Adipose tissue (tissue), 3 donors: Measurements from ENCODE around the gene DAB2IP. TPM values are rescaled to one million over a fixed set of nuclear protein-coding genes. Genes with fewer than 3 reads are reported as not detected.
"Not testable (repeated sequence)": the region's sequence is repeated elsewhere in the genome, so short reads cannot be mapped to it uniquely, and the experiment has no call there.

Source experiments
- H3K27ac ChIP-seq: one replicate; pipeline ENCODE4 v1.5.1; 2013; ENCODE audit warnings: low read depth, low read length
- WGBS, 3 donors: extraction: QIAGEN DNeasy Blood & Tissue Kit; methylation state at CpG; one replicate each; pipeline ENCODE4 v1.1.7; 2013; 5-methylcytosine and 5-hydroxymethylcytosine counted together
- polyA plus RNA-seq, 3 donors: library from polyadenylated mRNA; stranded (reverse); fragments of 200-250 nt; gene quantifications; one replicate each; pipeline ENCODE4 v1.2.3, GENCODE V29; 2013
- donor health status: healthy with polysubstance abuse.
- donor health status: Bipolar disorder and iron deficiency.
- donor health status: healthy.

Gene DAB2IP
- polyA plus RNA-seq, 3 donors, result 9.7 to 29.9 (median 20.6) TPM

DNA sequence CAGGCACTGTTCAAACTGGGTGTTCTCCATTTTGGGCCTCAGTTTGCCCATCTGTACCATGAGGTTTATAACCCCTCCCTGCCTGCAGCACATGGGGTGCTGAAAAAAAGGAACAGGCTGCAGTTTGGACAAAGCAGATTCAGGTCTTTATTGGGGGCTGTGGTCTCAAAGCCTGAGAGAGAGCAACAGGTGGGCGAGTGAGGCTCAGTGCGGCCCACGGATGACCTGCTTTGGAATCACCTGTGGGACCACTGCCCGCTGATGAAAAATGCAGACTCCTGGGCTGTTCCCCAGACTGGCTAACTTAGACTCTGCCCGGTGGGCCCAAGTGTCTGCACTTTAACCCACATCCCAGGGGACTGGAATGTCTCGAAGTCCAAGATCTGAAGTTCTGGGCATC is 11.8 kb upstream of the DAB2IP start:
- WGBS, 3 donors, result 87 to 96% (median 94%) methylated on average over 6 of the region's 6 CpGs

DNA sequence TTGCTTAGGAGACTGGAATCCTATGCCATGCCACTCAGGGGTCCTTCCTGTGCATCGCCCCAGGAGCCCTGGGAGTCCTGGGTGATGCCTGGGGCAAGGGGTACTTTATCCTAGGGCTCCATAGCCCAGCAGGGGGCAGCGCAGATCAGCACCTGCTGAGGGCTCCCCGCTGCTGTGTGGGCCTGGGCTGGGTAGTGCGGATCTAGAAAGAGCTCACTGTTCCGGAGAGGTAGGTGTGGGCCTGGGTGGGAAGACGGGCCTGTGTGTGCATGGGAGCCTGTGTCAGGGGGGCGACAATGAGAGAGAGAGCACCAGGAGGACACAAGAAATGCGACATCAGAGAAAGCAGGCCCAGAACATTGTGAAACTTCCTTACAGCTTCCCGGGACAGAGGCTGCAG is 11.4 kb upstream of the DAB2IP start:
- no peak overlapping the region for H3K27ac ChIP-seq
- 54 to 82% (median 63%) methylated on average over 9 of the region's 9 CpGs for WGBS, 3 donors

More for the DNA sequence above, 11.8 kb upstream of the DAB2IP start:
- H3K27ac ChIP-seq, result no peak overlapping the region

DNA sequence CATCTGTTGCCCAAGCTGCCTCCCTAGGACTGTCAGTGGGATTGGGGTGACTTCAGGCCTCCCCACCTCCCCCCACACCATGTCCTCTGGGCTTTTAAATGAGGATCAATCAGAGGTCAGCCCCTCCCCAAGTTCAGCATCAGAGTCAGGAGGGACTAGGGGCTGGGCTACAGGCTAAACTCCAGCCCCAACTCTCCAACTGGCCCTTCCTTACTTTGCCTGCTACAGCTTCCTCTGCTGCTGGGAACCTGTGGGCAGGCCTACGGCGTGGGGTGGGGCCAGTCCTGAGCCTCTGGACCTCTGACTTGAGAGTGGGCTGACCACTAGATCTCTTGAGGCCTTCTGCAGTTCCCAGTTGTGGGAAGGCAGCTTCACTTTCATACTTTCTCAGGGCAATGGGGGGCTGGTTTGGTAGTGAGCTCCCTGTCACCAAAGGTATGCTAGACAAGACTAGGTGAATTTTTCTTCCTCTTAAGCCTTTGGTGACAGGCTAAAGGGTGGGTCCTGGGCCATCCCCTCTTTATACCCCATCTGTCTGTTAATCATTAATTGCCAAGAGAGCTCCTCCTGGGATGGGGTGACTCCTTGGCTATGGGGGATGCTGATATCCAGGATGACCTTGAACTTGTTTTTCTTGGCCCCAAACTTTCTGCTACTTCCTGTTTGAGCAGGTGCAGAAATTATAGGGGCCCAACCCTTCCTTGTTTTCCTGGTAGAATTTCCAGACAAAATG is 10.8 kb upstream of the DAB2IP start:
- 53 to 75% (median 63%) methylated on average over 2 of the region's 2 CpGs for WGBS, 3 donors
- H3K27ac ChIP-seq, result no peak overlapping the region

DNA sequence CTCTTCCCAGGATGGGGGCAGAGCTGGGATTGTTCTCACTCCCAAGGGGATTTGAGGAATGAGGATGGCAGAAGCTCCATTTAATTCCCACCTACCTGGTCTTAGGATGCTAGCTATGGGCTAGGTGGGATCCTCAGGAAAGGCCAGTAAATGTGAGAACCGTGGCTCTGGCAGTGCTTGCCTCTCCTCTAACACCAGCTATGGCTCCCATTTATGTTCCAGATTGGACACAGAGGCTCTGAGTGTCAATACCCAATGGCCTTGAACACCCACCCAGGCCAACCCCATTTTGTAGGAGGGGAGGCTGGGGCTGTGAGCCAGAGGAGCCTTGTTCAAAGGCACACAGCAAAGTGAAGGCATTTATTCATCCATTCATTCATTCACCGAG is 10.2 kb upstream of the DAB2IP start:
- 85 to 88% (median 85%) methylated on average over 2 of the region's 2 CpGs for WGBS, 3 donors
- H3K27ac ChIP-seq, result no peak overlapping the region

DNA sequence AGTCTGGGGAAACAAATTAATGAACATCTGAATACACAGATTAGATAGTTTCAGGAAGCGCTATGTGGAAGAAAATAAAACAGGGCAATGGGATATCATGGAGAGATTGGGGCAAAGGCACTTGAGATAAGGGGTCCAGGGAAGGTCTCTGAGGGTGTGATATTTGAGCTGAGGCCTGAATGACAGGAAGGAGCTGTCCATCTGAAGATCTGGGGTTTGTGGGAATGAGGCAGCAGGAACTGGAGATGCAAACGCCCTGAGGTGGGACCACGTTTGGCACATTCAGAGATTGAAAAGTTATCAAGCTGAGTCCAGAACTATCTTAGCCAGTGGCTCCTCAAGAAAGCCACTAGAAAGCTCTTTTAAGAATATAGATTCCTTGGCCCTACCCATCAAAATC is 8.7 kb upstream of the DAB2IP start:
- WGBS, 3 donors, result 76 to 91% (median 78%) methylated on average over 3 of the region's 3 CpGs
- no peak overlapping the region for H3K27ac ChIP-seq

DNA sequence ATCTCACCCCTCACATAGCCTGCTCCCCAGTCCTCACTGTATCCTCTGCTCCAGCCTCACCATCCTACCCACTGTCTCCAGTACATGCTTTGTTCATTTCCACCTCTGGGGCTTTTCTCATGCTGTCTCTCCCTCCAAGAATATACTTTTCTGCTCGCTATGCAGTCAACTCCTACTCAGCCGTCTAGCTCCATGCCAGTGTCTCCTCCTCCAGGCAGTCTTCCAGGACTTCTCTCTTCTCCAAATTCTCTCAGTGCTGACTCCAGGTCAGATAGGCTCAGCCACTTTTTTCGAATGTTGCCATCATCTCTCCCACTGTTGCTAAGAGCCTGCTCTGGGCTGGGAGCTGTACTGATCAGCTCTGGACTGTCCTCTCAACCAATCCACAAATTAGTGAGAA is 8.0 kb upstream of the DAB2IP start:
- H3K27ac ChIP-seq, result no peak overlapping the region
- 86 to 90% (median 87%) methylated on average over 3 of the region's 3 CpGs for WGBS, 3 donors

DNA sequence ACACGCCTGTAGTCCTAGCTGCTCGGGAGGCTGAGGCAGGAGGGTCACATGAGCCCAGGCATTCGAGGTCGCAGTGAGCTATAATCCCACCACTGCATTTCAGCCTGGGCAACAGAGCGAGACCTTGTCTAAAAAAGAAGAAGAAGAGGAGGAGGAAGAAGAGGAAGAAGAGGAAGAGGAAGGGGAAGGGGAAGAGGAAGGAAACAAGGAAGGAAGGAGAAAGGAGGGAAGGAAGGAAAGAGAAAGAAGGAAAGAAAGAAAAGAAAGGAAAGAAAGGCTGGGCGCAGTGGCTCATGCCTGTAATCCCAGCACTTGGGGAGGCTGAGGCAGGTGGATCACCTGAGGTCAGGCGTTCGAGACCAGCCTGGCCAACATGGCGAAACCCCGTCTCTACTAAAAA is 7.4 kb upstream of the DAB2IP start:
- not testable (repeated sequence) for H3K27ac ChIP-seq
- WGBS, 3 donors, result 91 to 96% (median 93%) methylated on average over 10 of the region's 10 CpGs

DNA sequence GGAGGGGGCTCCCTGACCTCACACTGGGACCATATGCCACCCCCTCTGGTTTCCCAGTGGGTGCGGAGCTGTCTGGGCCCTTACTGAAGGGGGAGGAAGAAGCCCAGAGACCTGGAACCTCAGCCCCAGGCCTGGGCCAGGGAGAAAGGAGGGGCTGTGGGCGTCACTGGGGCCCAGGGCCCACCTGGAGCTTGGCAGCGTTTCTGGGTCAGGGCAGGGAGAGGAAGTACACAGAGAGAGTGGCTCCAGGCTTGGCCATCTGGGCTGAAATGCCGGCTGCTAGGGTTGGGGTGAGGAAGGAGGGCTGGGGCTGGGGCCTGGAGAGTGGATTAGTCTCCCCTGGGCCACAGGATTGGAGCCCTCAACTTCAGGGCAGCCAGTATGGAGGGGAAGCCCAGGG is 6.4 kb upstream of the DAB2IP start:
- no peak overlapping the region for H3K27ac ChIP-seq
- WGBS, 3 donors, result 31 to 39% (median 31%) methylated on average over 4 of the region's 4 CpGs

DNA sequence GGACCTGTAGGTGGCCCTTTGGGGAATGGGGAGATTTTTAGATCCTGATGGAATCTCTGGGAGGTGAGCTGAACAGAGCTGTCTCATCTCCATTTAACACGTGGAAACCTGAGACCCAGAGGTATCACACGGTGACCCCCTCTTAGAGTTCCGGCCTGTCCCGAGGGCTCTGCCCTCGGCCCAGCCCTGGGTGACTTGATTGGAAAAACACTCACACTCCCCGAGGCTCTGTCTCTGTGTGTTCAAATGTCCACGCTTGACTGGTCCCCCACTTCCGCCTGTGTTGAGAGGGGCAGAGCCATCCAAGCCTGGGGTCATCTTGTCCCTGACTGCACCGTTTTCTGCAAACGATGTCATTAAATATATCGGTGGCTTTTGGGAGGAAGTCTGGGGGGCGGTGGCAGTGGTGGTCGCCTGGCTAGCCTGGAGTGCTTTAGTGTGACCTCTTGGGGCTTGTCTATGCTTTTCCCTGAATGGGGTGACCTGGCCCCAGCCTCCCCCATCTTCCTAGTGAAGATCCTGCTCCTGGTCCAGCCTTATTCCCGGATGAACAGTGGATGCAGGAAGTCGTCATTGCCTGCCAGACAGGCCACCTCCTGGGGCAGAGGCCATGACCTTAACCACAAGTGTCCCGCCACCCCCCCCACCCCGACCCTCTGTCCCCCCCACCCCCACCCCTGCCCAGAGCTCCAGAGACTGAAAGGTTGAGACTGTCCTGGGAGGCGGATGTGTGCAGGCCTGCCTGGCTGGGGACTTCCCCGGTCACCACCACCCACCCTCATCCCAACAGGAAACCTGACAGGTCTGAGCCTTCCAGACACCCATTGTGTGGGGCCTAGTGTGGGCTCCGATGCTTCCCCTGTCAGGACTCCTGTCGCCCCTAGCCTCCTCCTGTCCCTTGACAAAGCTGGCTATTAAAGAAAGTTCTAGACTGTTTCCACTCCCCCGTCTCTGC is 5.3 kb upstream of the DAB2IP start:
- 68 to 77% (median 72%) methylated on average over 21 to 22 of the region's 22 CpGs for WGBS, 3 donors
- no peak overlapping the region for H3K27ac ChIP-seq

DNA sequence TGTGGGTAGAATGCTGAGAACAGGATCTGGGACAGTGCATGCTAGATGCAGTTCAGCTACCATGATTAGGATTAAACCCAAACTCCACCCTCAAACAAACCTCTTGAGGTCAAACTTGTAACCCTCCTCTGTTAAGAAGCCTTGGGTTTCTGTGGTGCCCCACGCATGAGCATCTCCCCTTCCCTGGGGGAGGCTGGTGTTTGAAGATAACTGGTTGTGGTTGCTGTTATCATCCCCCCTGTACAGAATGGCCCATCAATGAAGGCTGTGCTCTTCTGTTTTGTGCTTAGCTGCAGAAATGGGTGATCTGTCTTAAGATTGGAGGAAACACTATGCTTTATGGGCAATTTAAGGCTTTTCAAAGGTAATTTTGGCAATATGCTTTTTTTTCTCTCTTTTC is 4.4 kb upstream of the DAB2IP start:
- no peak overlapping the region for H3K27ac ChIP-seq
- WGBS, 3 donors, result 74 to 94% (median 75%) methylated on average over 1 of the region's 1 CpG

DNA sequence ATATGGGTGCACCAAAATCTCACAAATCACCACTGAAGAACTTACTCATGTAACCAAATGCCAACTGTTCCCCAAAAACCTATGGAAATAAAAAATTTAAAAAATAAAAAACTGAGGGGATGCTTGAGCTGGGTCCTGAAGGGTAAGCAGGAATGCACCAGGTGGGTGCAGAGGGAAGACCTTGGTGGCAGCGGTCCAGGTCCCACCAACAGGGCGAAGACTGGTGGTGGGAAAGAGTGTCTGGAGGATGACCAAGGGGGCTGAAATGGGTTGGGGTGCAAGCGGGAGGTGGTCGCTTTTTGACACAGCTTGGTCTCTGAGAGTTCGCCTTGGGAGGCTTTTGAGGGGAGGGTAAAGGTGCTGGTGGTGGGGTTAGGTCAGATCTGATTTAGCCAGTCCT is 3.3 kb upstream of the DAB2IP start:
- WGBS, 3 donors, result 96 to 97% (median 96%) methylated on average over 5 of the region's 5 CpGs
- no peak overlapping the region for H3K27ac ChIP-seq

DNA sequence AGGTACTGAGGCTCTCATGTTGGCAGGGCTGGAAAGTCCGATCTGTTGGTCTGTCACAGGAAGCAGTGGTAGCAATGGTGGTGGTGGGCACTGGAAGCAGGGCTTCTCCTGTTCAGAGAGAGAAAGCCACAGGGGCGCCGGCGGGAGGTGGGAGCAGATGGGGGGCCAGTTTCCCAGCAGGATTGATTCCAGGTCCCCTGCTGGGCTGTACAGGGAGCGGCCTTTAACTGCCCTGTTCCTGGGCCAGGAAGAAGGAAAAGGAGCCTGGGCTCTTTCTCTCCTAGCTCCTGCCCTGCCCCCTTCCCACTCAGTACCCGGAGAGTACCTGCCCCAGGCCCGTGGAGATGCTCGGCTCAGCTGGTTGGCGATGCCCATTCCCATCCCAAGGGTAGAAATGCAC is 2.6 kb upstream of the DAB2IP start:
- 86 to 91% (median 89%) methylated on average over 9 of the region's 9 CpGs for WGBS, 3 donors
- no peak overlapping the region for H3K27ac ChIP-seq

DNA sequence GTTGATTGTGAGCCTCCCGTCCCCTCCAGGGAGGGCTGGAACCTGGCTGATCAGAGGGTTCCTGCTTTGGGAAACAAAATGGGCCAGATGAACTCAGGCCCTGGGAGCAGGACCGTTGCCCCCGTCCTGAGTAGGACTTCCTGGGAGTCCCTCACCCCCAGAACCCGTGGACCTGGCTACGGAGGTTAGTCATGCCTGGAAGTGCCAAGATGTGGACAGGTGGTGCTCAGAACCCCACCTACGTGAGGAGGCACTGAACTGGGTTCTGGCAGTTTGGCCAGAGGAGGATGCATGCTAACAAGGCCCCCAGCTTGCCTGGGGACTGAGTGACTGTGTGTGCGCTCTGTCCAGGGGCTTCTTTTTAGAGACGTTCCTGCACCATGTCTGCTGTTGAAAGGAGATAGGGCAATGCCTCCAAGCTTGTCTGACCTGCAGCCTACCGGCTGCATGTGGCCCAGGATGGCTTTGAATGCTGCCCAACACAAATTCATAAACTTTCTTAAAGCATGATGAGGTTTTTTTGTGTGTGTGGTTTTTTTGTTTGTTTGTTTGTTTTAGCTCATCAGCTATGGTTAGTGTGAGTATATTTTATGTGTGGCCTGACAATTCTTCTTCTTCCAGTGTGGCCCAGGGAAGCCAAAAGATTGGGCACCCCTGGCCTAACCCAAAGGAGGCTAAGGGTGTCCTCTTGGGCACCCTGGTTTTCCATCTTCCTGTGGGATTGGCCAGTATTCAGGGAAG is 1.8 kb upstream of the DAB2IP start:
- WGBS, 3 donors, result 70 to 81% (median 71%) methylated on average over 9 of the region's 9 CpGs
- no peak overlapping the region for H3K27ac ChIP-seq

DNA sequence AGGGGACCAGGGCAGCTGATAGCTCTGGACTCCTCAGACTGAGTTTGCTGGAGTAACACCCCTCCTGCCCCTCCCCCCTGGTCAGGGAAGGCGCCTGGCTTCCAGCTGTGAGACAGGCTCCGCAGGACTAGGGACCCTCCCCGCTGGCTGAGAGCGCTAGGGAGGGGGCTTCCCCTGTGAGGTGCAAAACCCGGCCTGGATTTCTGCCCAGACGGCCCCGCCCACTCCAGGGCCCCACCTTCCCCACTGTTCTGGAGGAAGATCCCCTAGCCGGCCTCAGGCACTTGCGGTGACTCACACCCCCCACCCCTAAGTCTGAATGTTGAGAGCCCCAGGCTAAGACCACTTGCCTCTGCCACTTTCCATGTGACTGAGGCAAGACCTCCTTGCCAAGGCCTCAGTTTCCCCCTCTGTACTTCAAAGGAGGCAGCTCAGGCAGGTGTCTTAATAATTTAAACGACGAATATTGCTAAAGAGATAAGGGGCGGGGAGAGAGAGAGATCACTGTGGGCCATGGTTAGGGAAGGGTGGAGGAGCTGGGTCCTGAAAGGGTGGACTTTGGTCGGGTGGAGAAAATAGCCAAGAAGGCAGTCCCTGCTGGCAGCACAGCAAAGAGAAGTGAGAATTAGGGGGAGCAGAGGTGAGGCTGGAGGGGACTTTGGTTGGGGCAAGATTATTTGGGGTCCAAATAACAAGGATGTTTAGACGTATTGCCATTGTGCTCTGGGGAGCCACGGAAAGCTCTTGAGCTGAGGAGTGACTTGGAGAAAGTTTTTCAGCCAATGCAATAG is 1.0 kb upstream of the DAB2IP start:
- no peak overlapping the region for H3K27ac ChIP-seq
- WGBS, 3 donors, result 10 to 18% (median 14%) methylated on average over 15 of the region's 15 CpGs

DNA sequence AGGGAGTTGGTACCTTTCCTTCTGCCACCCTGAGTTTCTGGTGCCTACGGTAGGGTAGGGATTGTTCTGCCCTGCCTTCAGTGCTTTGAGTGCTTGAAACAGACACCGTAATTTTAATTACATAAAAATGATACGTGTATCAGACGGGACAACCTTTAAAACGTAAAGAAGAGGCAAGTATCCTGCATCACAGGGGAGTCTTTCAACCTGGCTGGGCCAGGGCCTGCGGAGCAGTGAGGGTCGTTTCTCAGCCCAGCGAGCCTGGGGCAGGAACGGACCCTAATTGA is 483 bp upstream of the DAB2IP start:
- WGBS, 3 donors, result 13 to 20% (median 14%) methylated on average over 9 of the region's 9 CpGs
- H3K27ac ChIP-seq, result no peak overlapping the region

DNA sequence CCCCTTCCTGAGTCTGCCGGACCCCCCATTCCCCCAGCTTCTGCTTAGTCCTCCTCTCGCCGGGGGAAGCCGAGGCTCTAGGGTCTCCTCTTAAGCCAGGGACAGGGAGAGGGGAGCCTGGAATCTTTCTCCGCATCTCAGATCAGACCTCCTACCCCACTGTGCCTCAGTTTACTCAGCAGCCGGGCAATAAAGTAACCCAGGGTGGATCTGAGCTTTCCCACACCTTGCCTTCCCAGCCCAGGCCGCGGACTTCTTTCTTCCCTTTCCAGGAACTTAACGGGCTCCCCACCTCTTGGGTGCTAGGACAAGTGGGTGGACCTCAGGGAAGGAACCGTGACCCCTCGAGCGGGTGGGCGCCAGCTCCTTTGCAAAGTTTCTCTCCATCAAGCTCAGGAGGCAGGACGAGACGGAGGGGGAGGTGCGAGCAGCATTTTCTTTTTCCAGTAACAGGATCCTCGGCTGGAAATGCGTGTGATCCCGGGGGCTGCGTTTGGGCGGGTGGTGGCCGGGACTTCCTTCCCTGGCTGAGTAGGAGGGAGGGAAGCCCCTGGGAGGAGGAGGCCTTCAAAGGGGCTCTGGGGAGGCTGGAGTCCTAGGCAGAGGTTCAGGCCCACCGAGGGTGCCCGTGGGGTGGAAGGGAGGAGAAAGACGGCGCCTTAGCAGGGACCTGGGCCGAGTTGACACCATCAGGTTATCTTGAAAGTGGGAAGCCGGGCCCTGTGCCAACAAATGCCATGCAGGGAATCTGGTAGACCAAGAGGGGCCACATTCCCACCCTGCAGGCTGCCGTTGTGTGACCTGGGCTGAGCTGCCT is 795 bp downstream of the DAB2IP start:
- H3K27ac ChIP-seq, result peak overlapping the region; percentile 58

DNA sequence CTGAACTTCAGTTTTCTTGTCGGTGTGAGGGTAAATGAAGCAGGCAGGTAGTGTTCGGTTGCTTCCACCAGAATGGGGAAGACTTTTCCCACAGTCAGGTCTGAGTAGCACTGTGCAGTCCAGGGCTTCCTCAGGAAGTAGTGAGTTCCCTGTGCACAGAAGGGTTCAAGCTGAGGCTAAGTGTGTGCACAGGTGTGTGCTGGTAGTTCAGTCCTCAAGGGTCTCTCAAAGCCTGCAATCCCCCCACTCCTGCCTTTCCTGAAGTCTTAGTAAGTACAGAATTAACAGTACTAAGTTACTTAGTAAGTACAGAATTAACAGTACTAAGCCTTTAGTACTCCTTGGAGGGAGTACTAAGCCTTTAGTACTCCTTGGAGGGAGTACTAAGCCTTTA is 1.4 kb downstream of the DAB2IP start:
- 20 to 36% (median 33%) methylated on average over 2 of the region's 2 CpGs for WGBS, 3 donors
- H3K27ac ChIP-seq, result no peak overlapping the region

More for the DNA sequence above, 795 bp downstream of the DAB2IP start:
- 3 to 4% (median 3%) methylated on average over 27 to 29 of the region's 29 CpGs for WGBS, 3 donors
